H1 (cell line): ENCODE results near the gene DNMT1. TPM values are rescaled to one million over a fixed set of nuclear protein-coding genes. Genes with fewer than 3 reads are reported as not detected.

Experiments
- CTCF ChIA-PET: fragments of 300-600 bp; sonication (Branson Sonifier 250); formaldehyde crosslinking; loops from one replicate; lab custom pipeline; 2021; ENCODE audit not compliant: partially characterized antibody; lab: Charles Lee
- POLR2A ChIA-PET: fragments of 300-600 bp; sonication (Branson Sonifier 250); formaldehyde crosslinking; loops from one replicate; lab custom pipeline; 2021; ENCODE audit warnings: inconsistent platforms; ENCODE audit not compliant: partially characterized antibody; lab: Charles Lee
- DNase-seq, 2 experiments: peaks; one replicate each; pipeline versions ENCODE4 v3.0.0 to v3.0.0-alpha.2; 2010 to 2022; ENCODE audit warnings: low spot score in 2 of 2, low read depth in 1 of 2, mixed read lengths in 1 of 2
- FAIRE-seq: peaks from 2 replicates; lab custom pipeline; 2011; peaks lifted over from hg19 to GRCh38; lab: Jason Lieb, UNC
- H2AFZ ChIP-seq: 2 replicates; pipeline ENCODE4 v1.8.1; 2012; ENCODE audit warnings: low read length, inconsistent platforms
- H2AK5ac ChIP-seq: 2 replicates; pipeline ENCODE4 v1.6.1; 2013; ENCODE audit warnings: low read depth, low read length
- H2BK120ac ChIP-seq: replicated peaks from 2 replicates; pipeline ENCODE3; 2013; ENCODE audit warnings: low read depth, low read length, inconsistent platforms
- H2BK12ac ChIP-seq: 2 replicates; pipeline ENCODE4 v1.6.1; 2013; ENCODE audit warnings: low read depth, low read length
- H2BK15ac ChIP-seq: 2 replicates; pipeline ENCODE4 v1.6.1; 2013; ENCODE audit warnings: low read length
- H2BK20ac ChIP-seq: 2 replicates; pipeline ENCODE4 v1.6.1; 2013; ENCODE audit warnings: low read length
- H2BK5ac ChIP-seq: 2 replicates; pipeline ENCODE4 v1.6.1; 2013; ENCODE audit warnings: low read depth, low read length
- H3K14ac ChIP-seq: 2 replicates; pipeline ENCODE4 v1.6.1; 2013; ENCODE audit warnings: inconsistent platforms; ENCODE audit not compliant: insufficient read length
- H3K18ac ChIP-seq: 2 replicates; pipeline ENCODE4 v1.6.1; 2013; ENCODE audit warnings: low read length; ENCODE audit errors: extremely low read depth
- H3K23ac ChIP-seq: 2 replicates; pipeline ENCODE4 v1.6.1; 2013; ENCODE audit warnings: inconsistent platforms; ENCODE audit not compliant: insufficient read length
- H3K23me2 ChIP-seq: 2 replicates; pipeline ENCODE4 v1.6.1; 2013; ENCODE audit warnings: low read depth, low read length
- H3K27ac ChIP-seq: 2 replicates; pipeline ENCODE4 v1.6.1; 2011; ENCODE audit warnings: low read depth, low read length, inconsistent platforms
- H3K27me3 ChIP-seq, 4 experiments: replicated peaks in 1 of 4; 1 replicate in 1 of 4; 2 replicates in 3 of 4; pipeline versions ENCODE4 v1.6.1 to v1.8.1; 2011 to 2013; ENCODE audit warnings: low read length in 3 of 4, mild to moderate bottlenecking in 3 of 4, inconsistent platforms in 2 of 4, mixed read lengths in 2 of 4, moderate library complexity in 1 of 4; ENCODE audit not compliant: control insufficient read depth in 3 of 4, insufficient read depth in 3 of 4; ENCODE audit errors: extremely low read depth in 1 of 4
- H3K36me3 ChIP-seq, 4 experiments: 2 replicates each; pipeline versions ENCODE4 v1.6.1 to v1.8.1; 2011 to 2013; ENCODE audit warnings: mild to moderate bottlenecking in 4 of 4, low read length in 3 of 4, moderate library complexity in 2 of 4, control low read depth in 1 of 4, inconsistent platforms in 1 of 4; ENCODE audit not compliant: insufficient read depth in 4 of 4, control insufficient read depth in 2 of 4
- H3K4ac ChIP-seq: replicated peaks from 2 replicates; pipeline ENCODE3; 2013; ENCODE audit warnings: low read length, low read depth, mixed read lengths, inconsistent platforms; ENCODE audit not compliant: insufficient read length
- H3K4me1 ChIP-seq, 4 experiments: replicated peaks in 1 of 4; 1 replicate in 1 of 4; 2 replicates in 3 of 4; pipeline versions ENCODE4 v1.6.1 to v1.8.1; 2011 to 2013; ENCODE audit warnings: low read length in 3 of 4, inconsistent platforms in 2 of 4, mixed read lengths in 1 of 4; ENCODE audit not compliant: insufficient read depth in 4 of 4, control insufficient read depth in 3 of 4
- H3K4me2 ChIP-seq, 2 experiments: 2 replicates each; pipeline versions ENCODE4 v1.6.1 to v1.8.1; 2011 to 2013; ENCODE audit warnings: low read depth in 2 of 2, low read length in 2 of 2, control low read depth in 1 of 2, inconsistent platforms in 1 of 2, mild to moderate bottlenecking in 1 of 2; ENCODE audit not compliant: insufficient read depth in 1 of 2
- H3K4me3 ChIP-seq, 4 experiments: fragments of 200-600, 300-600 bp in 1 of 4; sonication (generic), shearing (Covaris generic), sonication (Bioruptor Twin) in 1 of 4; 2 replicates each; pipeline versions ENCODE4 v1.5.1 to v1.8.1; 2011 to 2016; ENCODE audit warnings: low read length in 4 of 4, low read depth in 3 of 4, control low read depth in 2 of 4, inconsistent platforms in 2 of 4, mild to moderate bottlenecking in 2 of 4, mixed read lengths in 1 of 4, moderate library complexity in 1 of 4; ENCODE audit not compliant: insufficient read depth in 2 of 4; ENCODE audit errors: extremely low read depth in 1 of 4
- H3K56ac ChIP-seq: replicated peaks from 2 replicates; pipeline ENCODE3; 2013; ENCODE audit warnings: low read depth, mild to moderate bottlenecking, mixed read lengths, low read length, inconsistent platforms; ENCODE audit not compliant: insufficient read length
- H3K79me1 ChIP-seq: 2 replicates; pipeline ENCODE4 v1.6.1; 2013; ENCODE audit warnings: low read depth, low read length, control low read depth
- H3K79me2 ChIP-seq, 2 experiments: 2 replicates each; pipeline versions ENCODE4 v1.6.1 to v1.8.1; 2012 to 2013; ENCODE audit warnings: low read length in 2 of 2, mild to moderate bottlenecking in 2 of 2, inconsistent platforms in 1 of 2; ENCODE audit not compliant: insufficient read depth in 2 of 2, control insufficient read depth in 1 of 2
- H3K9ac ChIP-seq, 4 experiments: replicated peaks in 1 of 4; 1 replicate in 1 of 4; 2 replicates in 3 of 4; pipeline versions ENCODE4 v1.6.1 to v1.8.1; 2011 to 2013; ENCODE audit warnings: low read depth in 3 of 4, low read length in 3 of 4, control low read depth in 2 of 4, mild to moderate bottlenecking in 2 of 4, moderate library complexity in 2 of 4, inconsistent platforms in 1 of 4; ENCODE audit errors: extremely low read depth in 1 of 4
- H3K9me3 ChIP-seq, 2 experiments: 2 replicates each; pipeline versions ENCODE4 v1.6.1 to v1.8.1; 2012 to 2013; ENCODE audit warnings: mild to moderate bottlenecking in 2 of 2, moderate library complexity in 2 of 2, control low read depth in 1 of 2, inconsistent platforms in 1 of 2, low read depth in 1 of 2, low read length in 1 of 2, mixed read lengths in 1 of 2; ENCODE audit not compliant: insufficient read depth in 2 of 2
- H4K20me1 ChIP-seq, 2 experiments: replicated peaks in 1 of 2; 2 replicates each; pipeline versions ENCODE3 to v1.8.1; 2011 to 2013; ENCODE audit warnings: inconsistent platforms in 2 of 2, low read length in 2 of 2, mild to moderate bottlenecking in 1 of 2; ENCODE audit not compliant: insufficient read depth in 2 of 2, control insufficient read depth in 1 of 2
- H4K5ac ChIP-seq: 2 replicates; pipeline ENCODE4 v1.6.1; 2013; ENCODE audit warnings: low read length, low read depth, mixed read lengths, inconsistent platforms; ENCODE audit not compliant: insufficient read length
- H4K8ac ChIP-seq: 2 replicates; pipeline ENCODE4 v1.8.0; 2013; ENCODE audit warnings: mild to moderate bottlenecking, moderate library complexity, low read length, inconsistent platforms; ENCODE audit not compliant: insufficient read depth; ENCODE audit errors: extremely low read depth
- H4K91ac ChIP-seq: replicated peaks from 2 replicates; pipeline ENCODE3; 2013; ENCODE audit warnings: low read length, mixed read lengths, inconsistent platforms; ENCODE audit not compliant: insufficient read length
- GTF2F1 ChIP-seq: IDR thresholded peaks from 2 replicates; pipeline ENCODE4 v1.6.1; 2012; ENCODE audit warnings: low read depth, low read length, improper control_type of control experiment, borderline replicate concordance
- SIN3A ChIP-seq, 2 experiments: IDR thresholded peaks in 1 of 2; conservative IDR thresholded peaks in 1 of 2; 2 replicates each; pipeline ENCODE4 v1.6.1; 2011 to 2012; ENCODE audit warnings: low read length in 2 of 2, improper control_type of control experiment in 1 of 2, low read depth in 1 of 2, mild to moderate bottlenecking in 1 of 2
- SUZ12 ChIP-seq: fragments of 200-600 bp; sonication (generic); IDR thresholded peaks from 2 replicates; pipeline ENCODE4 v1.6.1; 2012; ENCODE audit warnings: mild to moderate bottlenecking, inconsistent platforms, low read length, moderate library complexity, mixed read lengths
- TAF7 ChIP-seq: optimal IDR thresholded peaks from 2 replicates; pipeline ENCODE3; 2011; ENCODE audit warnings: low read depth, mild to moderate bottlenecking, inconsistent platforms, low read length, moderate library complexity, borderline replicate concordance
- TCF12 ChIP-seq: IDR thresholded peaks from 2 replicates; pipeline ENCODE4 v1.6.1; 2011; ENCODE audit warnings: low read depth, mild to moderate bottlenecking, low read length
- WGBS, 2 experiments: shearing (Covaris generic) in 1 of 2; methylation state at CpG; one replicate each; pipeline versions ENCODE4 v1.1.6 to v1.1.7; 2013 to 2015; ENCODE audit warnings: low lambda C conversion rate in 2 of 2, mixed read lengths in 2 of 2, inconsistent platforms in 1 of 2, low coverage in 1 of 2, missing lambda C conversion rate in 1 of 2; ENCODE audit not compliant: insufficient replicate concordance in 2 of 2, insufficient coverage in 1 of 2, insufficient read length in 1 of 2; ENCODE audit errors: extremely low coverage in 1 of 2, missing lambda C conversion rate in 1 of 2; 5-methylcytosine and 5-hydroxymethylcytosine counted together
- polyA plus RNA-seq, 7 experiments: library from polyadenylated mRNA; depleted of rRNA in 3 of 7; stranded (reverse) in 5 of 7; unstranded in 2 of 7; fragments of >200 nt in 5 of 7; fragments of 200-250 nt in 2 of 7; gene quantifications; 1 replicate in 5 of 7; 2 replicates in 1 of 7; 4 replicates in 1 of 7; pipeline versions ENCODE4 v1.2.1 to v1.2.3, GENCODE V29; 2011 to 2013; ENCODE audit warnings: missing spikeins in 2 of 7, mixed read lengths in 2 of 7
- total RNA-seq: library from RNA; stranded (reverse); fragmentation: NEBNext Ultra II Directional; extraction: Animal tissue kit (Norgen Biotek cat#: 25700); gene quantifications from 2 replicates; pipeline ENCODE4 v1.2.1, GENCODE V29; 2021

The DNMT1 gene
- total and polyA plus RNA-seq, 2 of the 8 experiments (the other 6 are each of a cell fraction or from before 2014, with no cell fraction given) = 101 to 210 TPM

- Histone ChIP-seq H3K4me3 (no peak overlapping the region), H3K9me3 (no peaks in the 10 kb centered on the region), H4K5ac (no peak overlapping the region), H4K8ac (no peak overlapping the region), H2BK120ac (no peak overlapping the region), H2BK15ac (no peak overlapping the region), H4K91ac (no peak overlapping the region), H3K23ac (no peak overlapping the region), H3K4me1 (no peaks in the 10 kb centered on the region), H3K23me2 (peaks cover 8% of the 10 kb centered on the region), H2BK5ac (no peak overlapping the region), H3K36me3 (peaks cover 0 to 16% (median 1%) of the 10 kb centered on the region in 4 experiments; a peak in 2 of 8 replicates), H3K27ac (no peak overlapping the region), H3K27me3 (no peaks in the 10 kb centered on the region), H3K79me2 (peaks cover 54 to 79% of the 10 kb centered on the region in 2 experiments), H3K14ac (no peak overlapping the region), H3K56ac (no peak overlapping the region), H3K4me2 (no peak overlapping the region), H2AK5ac (no peak overlapping the region), H3K9ac (no peak overlapping the region; a peak in 1 of 7 replicates), H2BK20ac (no peak overlapping the region), H2BK12ac (no peak overlapping the region), H2AFZ (no peak overlapping the region), H3K18ac (no peak overlapping the region), H3K79me1 (peaks cover 12% of the 10 kb centered on the region), H3K4ac (no peak overlapping the region), H4K20me1 (peaks cover 5 to 28% of the 10 kb centered on the region in 2 experiments)
- ChIA-PET CTCF (interaction anchor here (0.6 to 0.8 kb wide), 2 partner anchors 58 to 189 kb away, joined by 3 read pairs; partner anchors contain the start of gene TYK2), POLR2A (interaction anchor here (0.7 to 1.4 kb wide), 2 partner anchors 34 to 70 kb away, joined by 3 to 5 read pairs; no protein-coding TSS in a partner anchor)
- 87% methylated on average over 2 of the region's 2 CpGs; no CpG with 5 or more reads in 1 of the 2 experiments for WGBS, 2 experiments
- FAIRE-seq (no peak), DNase-seq (no peak)
- no peak for TF ChIP-seq SUZ12
- no peak for TF ChIP-seq SIN3A (conservative IDR thresholded peaks at IDR 0.05 in 1 of 2, IDR thresholded peaks at IDR 0.05 in 1 of 2; ENCODE audit: low read depth in 1 of 2, low read length in 2 of 2)
- TF ChIP-seq TAF7 = no peak
- TF ChIP-seq GTF2F1 = no peak
- no peak for TF ChIP-seq TCF12
These were observed 3.4 kb downstream of the DNMT1 start for GRCh38 chr19:10191347-10191746.
